AG04449 (cell line): ENCODE data around the gene KHK.

Experiments used
- CTCF ChIA-PET: fragments of 350-600 bp; formaldehyde crosslinking; extraction: SDS; loops from one replicate; lab custom pipeline; 2021; ENCODE audit warnings: antibody characterized with exemption; lab: Yijun Ruan, JAX
- POLR2A ChIA-PET: fragments of 400-600, 350-600 bp; formaldehyde crosslinking; extraction: SDS; loops from one replicate; lab custom pipeline; 2020; ENCODE audit warnings: antibody characterized with exemption, inconsistent platforms; lab: Yijun Ruan, JAX
- DNase-seq: peaks from one replicate; pipeline ENCODE4 v3.0.0-alpha.2; 2010; ENCODE audit warnings: low read depth, low spot score
- H3K4me3 ChIP-seq: 2 replicates; pipeline ENCODE4 v1.5.1; 2011; ENCODE audit warnings: low read depth, mild to moderate bottlenecking, control low read depth, low read length
- CTCF ChIP-seq: IDR thresholded peaks from one replicate; pipeline ENCODE4 v1.5.1; 2011; ENCODE audit warnings: mild to moderate bottlenecking, moderate library complexity, low read length, control low read depth, inconsistent platforms; ENCODE audit not compliant: insufficient read depth; ENCODE audit errors: missing control alignments

Gene KHK

GRCh38 chr2:27131429-27131828 is 44.9 kb downstream of the KHK start:
- ChIA-PET POLR2A (no interaction called here), CTCF (interaction anchor here (1.1 to 4.2 kb wide), 6 partner anchors 9 to 61 kb away, joined by 3 to 51 read pairs (median 10); partner anchors contain the start of gene CGREF1)
- no peak for DNase-seq
- H3K4me3 ChIP-seq, result no peak overlapping the region
- TF ChIP-seq CTCF, result no peak

GRCh38 chr2:27133195-27133875 is 46.8 kb downstream of the KHK start:
- no peak for DNase-seq
- CTCF ChIA-PET, result interaction anchor here (0.6 to 4.2 kb wide), 26 partner anchors 9 to 171 kb away, joined by 3 to 51 read pairs (median 4); partner anchors contain the start of genes ABHD1, CAD and TRIM54
- TF ChIP-seq CTCF, result no peak
- POLR2A ChIA-PET, result interaction anchor here (1.1 to 2.1 kb wide), 2 partner anchors 10 to 78 kb away, joined by 5 to 8 read pairs; partner anchors contain the start of genes ABHD1, ATRAID and SLC5A6
- peak overlapping the region; percentile 84 for H3K4me3 ChIP-seq

- DNase-seq, result peak; percentile 36
- TF ChIP-seq CTCF, result peak; percentile 61
- peak within 1 kb of the TSS; percentile 84 for H3K4me3 ChIP-seq
- POLR2A ChIA-PET, result interaction anchor here (0.6 to 2.1 kb wide), 3 partner anchors 9 to 78 kb away, joined by 3 to 8 read pairs (median 5); partner anchors contain the start of genes ABHD1, ATRAID and SLC5A6
- CTCF ChIA-PET, result interaction anchor here (0.6 to 4.2 kb wide), 24 partner anchors 9 to 172 kb away, joined by 3 to 51 read pairs (median 4); partner anchors contain the start of genes ABHD1, CAD and TRIM54
Observed at GRCh38 chr2:27133905-27134780, 47.6 kb downstream of the KHK start, which contains the start of gene PREB. PREB (minus strand) TSS chr2:27134636; CDS start chr2:27134421, 215 bp downstream.

GRCh38 chr2:27134781-27135477 is 48.4 kb downstream of the KHK start:
- ChIA-PET CTCF (interaction anchor here (1.2 to 4.2 kb wide), 9 partner anchors 10 to 168 kb away, joined by 3 to 51 read pairs (median 7); partner anchors contain the start of genes ABHD1 and CAD), POLR2A (interaction anchor here (0.6 to 2.1 kb wide), 2 partner anchors 10 to 11 kb away, joined by 3 to 8 read pairs; partner anchors contain the start of gene ABHD1)
- H3K4me3 ChIP-seq, result no peak overlapping the region
- no peak for TF ChIP-seq CTCF
- no peak for DNase-seq

- no peak for TF ChIP-seq CTCF
- H3K4me3 ChIP-seq, result no peak overlapping the region
- ChIA-PET POLR2A (no interaction called here), CTCF (interaction anchor here (2.7 to 4.2 kb wide), 2 partner anchors 11 to 57 kb away, joined by 18 to 51 read pairs; partner anchors contain the start of gene ABHD1)
- no peak for DNase-seq
Observed at GRCh38 chr2:27135478-27135955, 48.9 kb downstream of the KHK start.
